ENCODE data around the gene SRRM3.

- TF ChIP-seq CTCF (conservative IDR thresholded peaks at IDR 0.05; ENCODE audit: low read length) (no peak), EZH2phosphoT487 (IDR thresholded peaks at IDR 0.05; ENCODE audit: borderline replicate concordance, low read depth, low read length) (no peak)
Observed at GRCh38 chr7:76304888-76305375, 103.2 kb downstream of the SRRM3 start.
